GM12892 (cell line): ENCODE results near the gene SLC38A3.

Source experiments
- DNase-seq: peaks from one replicate; pipeline ENCODE4 v3.0.0; 2011; ENCODE audit not compliant: insufficient read length
- FAIRE-seq: peaks from 2 replicates; lab custom pipeline; 2011; peaks lifted over from hg19 to GRCh38; lab: Jason Lieb, UNC
- POLR2A ChIP-seq: IDR thresholded peaks from 2 replicates; pipeline ENCODE4 v1.6.1; 2011; ENCODE audit warnings: low read depth, low read length, control low read depth
- POLR2AphosphoS5 ChIP-seq: IDR thresholded peaks from 2 replicates; pipeline ENCODE4 v1.6.1; 2011; ENCODE audit warnings: low read depth, low read length, control low read depth
- TAF1 ChIP-seq: IDR thresholded peaks from 2 replicates; pipeline ENCODE4 v1.6.1; 2011; ENCODE audit warnings: low read depth, mild to moderate bottlenecking, control low read depth, low read length, borderline replicate concordance

SLC38A3 gene

DNA sequence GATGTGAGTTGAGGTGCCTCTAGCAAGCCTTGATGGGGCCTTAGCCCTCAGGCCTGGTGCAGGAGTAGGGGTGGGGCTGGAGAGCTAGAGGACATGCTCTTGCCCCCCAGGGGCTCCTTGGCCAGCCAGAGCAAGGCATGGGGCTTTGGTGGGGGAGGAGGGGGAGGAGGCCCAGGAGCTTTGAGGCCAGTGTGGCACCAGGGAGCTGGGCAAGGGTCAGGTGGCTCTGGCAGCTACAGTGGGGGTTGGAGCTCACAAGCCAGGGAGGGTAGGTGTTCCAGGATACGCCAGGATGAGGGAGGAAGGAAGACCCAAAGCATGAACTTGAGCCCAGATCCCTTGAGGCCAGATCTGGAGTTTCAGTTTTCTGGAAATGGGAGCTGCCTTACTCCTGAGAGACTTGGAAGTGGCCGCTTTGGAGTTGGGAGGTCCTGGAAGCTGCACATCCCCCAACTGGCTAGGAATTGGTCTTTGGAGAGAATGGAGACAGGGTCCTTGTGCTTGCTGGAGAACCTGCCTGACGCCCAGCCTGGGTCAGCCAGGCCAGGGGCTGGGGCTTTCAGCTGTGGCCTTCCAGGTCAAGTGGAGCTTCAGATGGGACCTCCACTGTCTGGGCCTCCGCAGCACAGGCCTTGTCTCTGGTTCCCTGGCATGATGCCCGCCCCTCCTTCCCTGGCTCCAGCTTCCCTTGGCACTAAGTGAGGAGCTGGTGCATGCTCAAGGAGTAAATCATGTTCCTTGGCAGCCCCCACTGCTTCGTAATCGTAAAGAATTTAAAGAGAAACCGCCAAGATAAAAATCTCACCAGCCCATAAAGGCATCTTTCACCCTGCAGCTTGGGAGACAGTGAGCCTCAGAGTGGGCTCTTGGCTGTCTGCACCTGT, 41.3 kb upstream of the SLC38A3 start:
- DNase-seq (no peak), FAIRE-seq (no peak)
- TF ChIP-seq POLR2AphosphoS5 (no peak), TAF1 (no peak), POLR2A (no peak)

DNA sequence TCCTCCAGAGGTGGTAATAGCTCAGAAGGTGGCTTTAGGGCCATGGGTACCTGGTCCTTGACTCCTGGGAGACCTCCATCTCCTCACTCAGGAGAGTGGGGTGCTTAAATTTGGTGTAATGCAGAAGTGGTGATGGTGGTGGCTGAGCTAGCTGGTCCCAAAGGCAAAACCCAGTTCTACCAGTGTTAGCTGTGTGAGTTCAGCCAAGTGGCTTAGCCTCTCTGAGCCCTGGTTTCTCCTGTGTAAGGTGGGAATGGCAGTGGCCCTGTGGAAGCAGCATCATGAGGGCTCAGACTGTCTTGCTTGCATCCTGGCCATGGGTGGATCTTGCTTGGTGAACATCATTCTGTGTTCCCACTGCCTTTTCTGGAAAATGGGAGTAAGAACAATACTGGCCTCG, 40.6 kb upstream of the SLC38A3 start:
- TF ChIP-seq TAF1 (no peak), POLR2AphosphoS5 (no peak), POLR2A (no peak)
- DNase-seq: no peak
- no peak for FAIRE-seq

DNA sequence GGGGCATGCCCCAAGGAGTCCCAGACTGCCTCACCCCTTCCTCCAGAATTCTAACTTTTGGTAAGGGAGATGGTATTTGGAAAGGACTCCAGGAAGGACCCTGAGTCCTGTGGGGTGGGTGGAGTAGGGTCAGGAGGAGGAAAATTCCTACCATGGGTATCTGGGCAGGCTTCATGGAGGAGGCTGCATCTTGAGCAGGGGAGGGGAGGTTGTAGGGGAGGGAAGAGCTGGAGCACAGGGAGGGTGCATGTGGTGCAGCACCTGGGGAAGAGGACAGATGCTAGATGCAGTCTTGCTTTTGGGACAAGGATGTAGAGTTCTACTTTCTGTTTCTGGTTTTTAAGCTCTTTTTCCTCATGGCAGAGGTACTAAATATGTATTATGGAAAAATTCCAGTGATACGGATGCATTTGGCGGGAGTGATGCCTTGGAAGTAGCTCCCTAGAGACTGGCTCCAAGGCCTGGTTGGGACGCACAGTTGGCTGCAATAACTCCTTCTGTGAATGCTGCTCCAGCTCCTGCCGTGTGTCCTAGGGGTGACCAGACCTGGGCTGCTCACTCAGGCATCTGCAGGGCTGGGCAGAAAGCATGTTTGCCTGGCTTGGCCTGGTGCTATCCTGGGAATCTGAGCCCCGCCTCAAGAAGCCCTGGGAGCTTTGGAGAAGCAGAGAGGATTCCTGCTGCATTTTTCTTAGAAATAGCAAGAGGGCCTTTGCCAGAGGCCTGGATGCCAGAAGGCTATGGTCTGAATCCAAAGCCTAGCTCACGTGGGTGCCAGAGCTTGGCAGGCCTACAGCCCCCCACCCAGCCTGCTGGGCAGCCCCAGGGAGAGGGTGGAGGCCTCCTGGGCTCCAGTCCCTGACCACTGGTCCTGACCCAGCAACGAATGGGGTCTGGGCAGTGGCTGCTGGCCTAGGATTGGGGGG, 39.8 kb upstream of the SLC38A3 start:
- TF ChIP-seq POLR2AphosphoS5 (no peak), POLR2A (no peak), TAF1 (no peak)
- DNase-seq (no peak), FAIRE-seq (no peak)

DNA sequence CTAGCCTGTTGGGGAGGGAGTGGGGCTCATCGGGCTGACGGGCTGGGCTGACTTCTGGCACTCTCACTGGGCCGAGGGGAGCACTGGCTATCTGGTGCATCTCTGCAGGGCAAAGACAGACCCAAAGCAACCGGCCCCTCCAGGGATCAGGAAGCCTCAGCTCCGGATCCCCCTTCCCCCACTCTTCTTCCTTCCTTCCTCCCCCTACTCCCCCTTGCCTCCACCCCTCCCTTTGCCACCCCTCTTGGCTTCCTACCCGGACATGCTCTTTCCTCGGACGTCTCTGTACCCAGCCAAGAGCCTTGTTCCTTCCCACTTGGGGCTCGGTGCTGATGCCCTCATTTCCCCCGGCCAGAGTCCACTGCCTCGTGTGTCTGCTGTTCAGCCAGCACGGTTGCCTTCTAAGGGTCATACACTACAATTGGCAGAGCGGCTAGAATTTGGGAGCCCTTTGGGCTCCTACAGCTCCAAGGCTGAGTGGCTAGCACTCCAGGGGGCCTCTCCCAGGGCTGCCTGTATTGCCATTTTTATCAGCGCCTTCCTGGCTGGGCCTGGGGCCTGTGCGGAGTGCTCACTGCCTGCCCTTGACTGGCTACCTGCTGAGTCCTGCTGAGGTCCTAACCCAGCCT, 39.0 kb upstream of the SLC38A3 start:
- FAIRE-seq (no peak), DNase-seq (no peak)
- no peak for TF ChIP-seq POLR2A

DNA sequence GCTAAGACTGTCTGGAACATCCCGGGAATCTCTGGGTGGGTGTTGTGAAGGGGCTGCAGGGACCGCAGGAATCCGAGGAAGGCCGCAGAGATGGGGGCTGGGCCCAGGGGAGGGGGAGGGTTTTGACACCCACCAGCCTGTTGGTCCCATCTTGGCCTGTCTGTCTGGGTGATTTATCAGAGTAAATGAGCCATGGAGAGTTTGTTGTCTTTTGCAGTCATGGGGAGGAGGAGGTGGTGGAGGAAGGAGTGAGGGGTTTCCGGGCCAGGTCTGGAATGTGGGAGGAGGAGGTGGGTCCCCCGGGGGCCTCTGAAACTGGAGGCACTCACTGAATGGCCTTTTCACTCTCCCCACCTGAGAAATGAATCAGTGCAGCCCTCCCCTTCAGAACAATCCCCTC, 38.5 kb upstream of the SLC38A3 start:
- no peak for TF ChIP-seq POLR2A
- TF ChIP-seq POLR2AphosphoS5: no peak
- no peak for TF ChIP-seq TAF1
- no peak for FAIRE-seq
- DNase-seq: no peak

DNA sequence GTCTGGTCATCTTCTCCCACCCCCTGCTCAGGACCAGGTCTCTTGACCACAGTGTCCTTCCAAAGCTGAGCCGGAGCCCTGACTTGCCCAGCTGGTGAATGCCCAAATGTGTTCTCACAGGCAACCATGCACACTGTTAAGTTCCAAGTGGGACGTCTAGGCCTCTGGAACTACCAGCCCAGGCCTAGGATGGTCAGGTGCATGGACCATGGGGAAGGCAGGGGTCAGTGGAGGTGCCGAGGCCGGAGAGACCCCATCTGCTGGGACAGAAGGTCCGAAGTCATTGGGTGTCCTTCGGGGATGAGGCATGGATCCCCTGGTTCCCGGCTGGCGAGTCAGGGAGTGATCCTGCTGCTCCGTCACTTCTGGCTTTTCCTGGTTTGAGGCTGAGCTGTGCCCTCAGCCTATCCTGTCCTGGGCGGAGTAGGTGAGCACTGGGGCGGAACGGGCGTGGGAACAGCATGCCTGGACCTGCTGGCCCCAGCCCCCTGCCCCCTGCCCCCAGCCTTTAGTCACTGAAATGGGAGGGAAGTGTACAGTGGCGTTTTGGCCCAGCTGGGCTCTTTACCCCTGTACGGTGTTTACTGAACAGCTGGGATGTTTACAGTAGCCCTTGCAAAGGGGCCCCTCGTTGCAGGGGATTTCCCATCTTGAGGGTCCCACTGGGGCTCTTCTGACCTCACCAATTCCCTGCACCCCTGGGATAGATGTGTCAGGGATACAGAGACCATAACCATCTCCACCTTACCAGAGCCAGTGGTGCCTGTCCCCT, 37.8 kb upstream of the SLC38A3 start:
- FAIRE-seq (no peak), DNase-seq (no peak)
- no peak for TF ChIP-seq POLR2A
- TF ChIP-seq TAF1: no peak
- no peak for TF ChIP-seq POLR2AphosphoS5

DNA sequence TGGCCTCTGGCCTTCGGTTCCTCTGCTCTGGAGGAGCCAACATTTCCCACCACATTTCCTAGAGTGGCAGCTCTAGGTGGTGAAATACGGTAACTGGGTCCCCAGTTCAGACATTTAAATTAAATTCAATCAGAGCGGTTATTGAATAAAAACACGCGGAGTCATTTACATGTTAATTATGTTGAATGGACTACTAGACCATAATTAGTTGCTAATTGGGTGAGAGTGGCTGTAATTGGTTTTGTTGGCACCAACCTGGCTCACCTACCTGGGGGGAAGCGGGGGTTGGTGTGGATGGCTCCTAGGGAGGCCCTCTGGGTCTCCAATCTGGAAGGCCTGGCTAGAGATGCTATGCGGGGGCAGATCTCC, 37.2 kb upstream of the SLC38A3 start:
- DNase-seq: no peak
- no peak for FAIRE-seq
- TF ChIP-seq POLR2AphosphoS5 (no peak), TAF1 (no peak), POLR2A (no peak)

DNA sequence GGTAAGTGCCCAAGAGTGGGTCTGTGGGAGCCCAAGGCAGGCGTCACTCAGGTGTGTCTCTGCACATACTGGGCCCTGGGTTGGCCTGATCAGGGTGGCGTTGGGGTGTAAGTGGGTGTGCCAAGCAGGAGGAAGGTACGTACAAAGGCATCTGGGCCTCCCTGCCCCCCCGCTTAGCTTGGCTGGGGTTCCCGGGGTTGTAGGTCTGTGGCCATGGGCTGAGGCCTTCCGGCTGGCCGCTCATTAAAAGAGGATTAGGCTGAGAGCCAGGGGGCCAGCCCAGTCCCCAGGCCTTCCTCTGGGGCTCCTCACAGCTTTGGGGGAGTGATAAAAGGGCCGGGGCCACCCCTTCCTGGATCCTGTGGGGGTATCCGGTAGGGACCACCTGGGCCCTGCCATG, 36.7 kb upstream of the SLC38A3 start:
- no peak for DNase-seq
- TF ChIP-seq POLR2AphosphoS5 (no peak), TAF1 (no peak), POLR2A (no peak)
- no peak for FAIRE-seq

DNA sequence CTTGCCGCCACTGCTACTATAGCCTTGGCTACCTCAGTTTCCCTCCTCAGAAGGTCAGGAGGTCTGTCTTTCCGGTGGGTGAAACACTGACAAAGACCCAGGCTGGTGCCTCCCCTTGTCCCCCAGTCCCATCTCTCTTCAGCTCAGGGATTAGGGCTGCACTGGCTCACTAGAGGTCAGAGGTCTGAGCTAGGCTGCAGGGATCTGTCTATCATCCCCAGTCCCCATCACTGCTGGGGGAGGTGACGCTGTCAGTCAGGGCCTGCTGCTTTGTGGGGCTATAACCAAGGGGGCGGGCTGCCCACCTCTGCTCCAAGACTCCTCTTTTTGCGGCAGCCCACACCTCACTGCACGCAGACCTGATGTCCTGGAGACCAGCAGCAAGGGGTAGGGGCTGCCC, 36.3 kb upstream of the SLC38A3 start:
- DNase-seq (no peak), FAIRE-seq (no peak)
- no peak for TF ChIP-seq TAF1
- no peak for TF ChIP-seq POLR2A
- no peak for TF ChIP-seq POLR2AphosphoS5

DNA sequence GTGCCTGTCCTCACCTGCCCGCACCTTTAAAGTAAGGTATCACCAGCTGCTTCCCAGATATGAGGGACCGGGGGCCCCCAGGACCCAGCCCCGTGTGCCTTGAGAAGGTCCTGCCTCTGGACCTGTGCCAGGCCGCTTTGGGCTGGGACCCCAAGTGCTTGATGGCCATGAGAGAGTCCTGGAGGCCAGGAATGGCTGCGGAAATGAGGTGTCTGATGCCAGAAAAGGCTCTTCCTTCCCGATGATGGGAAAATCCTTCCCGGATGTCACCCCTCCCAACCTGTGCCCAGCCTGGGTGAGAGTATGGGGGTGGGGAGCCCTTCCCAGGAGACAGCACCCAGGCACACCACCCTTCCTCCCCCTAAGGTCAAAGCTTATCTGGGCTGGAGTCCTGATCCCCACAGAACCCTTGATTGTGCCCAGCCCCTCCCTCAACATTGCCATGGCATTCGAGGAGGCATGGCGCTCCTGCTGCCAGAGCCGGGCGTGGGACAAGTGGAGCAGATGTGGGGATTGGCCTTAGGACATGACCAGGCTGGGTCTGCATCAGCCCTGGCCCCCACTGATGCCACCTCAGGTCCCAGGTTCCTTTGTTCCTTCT, 35.7 kb upstream of the SLC38A3 start:
- no peak for FAIRE-seq
- no peak for DNase-seq
- TF ChIP-seq TAF1: no peak
- no peak for TF ChIP-seq POLR2AphosphoS5
- no peak for TF ChIP-seq POLR2A
